A549 (cell line): Measurements from ENCODE around the gene MT3.

Source experiments
- CHD2 ChIP-seq: fragments of 150-350 bp; IDR thresholded peaks from 2 replicates; pipeline ENCODE4 v1.6.1; 2014; ENCODE audit warnings: low read length; ENCODE audit not compliant: partially characterized antibody
- CTCF ChIP-seq: fragments of >200 bp; sonication (Bioruptor Twin); formaldehyde crosslinking; IDR thresholded peaks from 3 replicates; pipeline ENCODE4 v1.5.1; 2016
- E2F6 ChIP-seq: IDR thresholded peaks from 2 replicates; pipeline ENCODE4 v1.6.1; 2012; ENCODE audit warnings: low read depth, borderline replicate concordance
- ELK1 ChIP-seq: fragments of 150-350 bp; IDR thresholded peaks from 2 replicates; pipeline ENCODE4 v1.6.1; 2014; ENCODE audit warnings: low read depth, mild to moderate bottlenecking, low read length
- ESRRA ChIP-seq: fragments of 150-350 bp; IDR thresholded peaks from 2 replicates; pipeline ENCODE4 v1.6.1; 2014; ENCODE audit warnings: mild to moderate bottlenecking, low read length, borderline replicate concordance
- JUNB ChIP-seq: fragments of >200 bp; sonication (Bioruptor Twin); formaldehyde crosslinking; IDR thresholded peaks from 2 replicates; pipeline ENCODE4 v1.6.1; 2016
- MAFK ChIP-seq: fragments of 450-650 bp; IDR thresholded peaks from 2 replicates; pipeline ENCODE4 v1.6.1; 2014; ENCODE audit not compliant: partially characterized antibody
- POLR2A ChIP-seq: IDR thresholded peaks from 2 replicates; pipeline ENCODE4 v1.6.1; 2012; ENCODE audit warnings: mild to moderate bottlenecking, low read length
- RAD21 ChIP-seq, 2 experiments: fragments of >200 bp in 1 of 2; sonication (Bioruptor Twin) in 1 of 2; formaldehyde crosslinking in 1 of 2; IDR thresholded peaks in 1 of 2; conservative IDR thresholded peaks in 1 of 2; 2 replicates in 1 of 2; 3 replicates in 1 of 2; pipeline ENCODE4 v1.6.1; 2012 to 2018; ENCODE audit warnings: inconsistent platforms in 1 of 2
- TP53 ChIP-seq: fragments of 250-450 bp; sonication (Bioruptor Pico); IDR thresholded peaks from 2 replicates; pipeline ENCODE4 v1.5.0; 2021; ENCODE audit warnings: mild to moderate bottlenecking, moderate library complexity

GRCh38 chr16:56616608-56617211 is 27.4 kb downstream of the MT3 start:
- TF ChIP-seq E2F6: no peak
- no peak for TF ChIP-seq POLR2A
- TF ChIP-seq MAFK: no peak
- TF ChIP-seq ELK1: no peak
- TF ChIP-seq JUNB: no peak
- TF ChIP-seq RAD21 (conservative IDR thresholded peaks at IDR 0.05 in 1 of 2, IDR thresholded peaks at IDR 0.05 in 1 of 2): no peak
- TF ChIP-seq CTCF: no peak
- TF ChIP-seq CHD2: no peak
- no peak for TF ChIP-seq TP53 (CRISPR knock-in tag)
- no peak for TF ChIP-seq ESRRA
